K562 (cell line): ENCODE measurements around the gene ASB18. TPM values are rescaled to one million over a fixed set of nuclear protein-coding genes. Genes with fewer than 3 reads are reported as not detected.

Experiments used
- CTCFL ChIP-seq: IDR thresholded peaks from 2 replicates; pipeline ENCODE4 v1.6.1; 2011; ENCODE audit warnings: borderline replicate concordance, low read depth, mild to moderate bottlenecking, moderate library complexity, low read length; ENCODE audit not compliant: insufficient read depth, poor library complexity, severe bottlenecking
- REST ChIP-seq, 2 experiments: fragments of 450-650 bp; formaldehyde crosslinking in 1 of 2; IDR thresholded peaks; 2 replicates each; pipeline versions ENCODE4 v1.4.0 to v1.6.1; 2014 to 2020; ENCODE audit warnings: mild to moderate bottlenecking in 2 of 2, borderline replicate concordance in 1 of 2, low read depth in 1 of 2
- ZBTB7A ChIP-seq: IDR thresholded peaks from 2 replicates; pipeline ENCODE4 v1.6.1; 2011; ENCODE audit warnings: low read depth, mild to moderate bottlenecking, low read length, moderate library complexity, borderline replicate concordance; ENCODE audit not compliant: control insufficient read depth
- polyA plus RNA-seq, 8 experiments: library from polyadenylated mRNA; depleted of rRNA in 4 of 8; stranded (reverse) in 5 of 8; unstranded in 3 of 8; fragments of >200 nt; fragmentation: Nextera tagmentation in 2 of 8; fragmentation: Illumina TruSeq in 1 of 8; extraction: Ambion mirVana in 2 of 8; extraction: Trizol in 1 of 8; gene quantifications; 2 replicates each; pipeline versions ENCODE4 v1.2.1 to v1.2.3, GENCODE V29; 2011 to 2014; ENCODE audit warnings: inconsistent platforms in 1 of 8, missing spikeins in 1 of 8
- total RNA-seq, 7 experiments: library from RNA; depleted of rRNA in 6 of 7; stranded (reverse); fragments of >200 nt in 6 of 7; fragmentation: Illumina TruSeq in 2 of 7; extraction: Trizol in 2 of 7; gene quantifications; 2 replicates each; pipeline versions ENCODE4 v1.2.1 to v1.2.3, GENCODE V29; 2011 to 2021; ENCODE audit warnings: low replicate concordance in 1 of 7

ASB18 gene
- total and polyA plus RNA-seq, 9 of the 15 experiments (the other 6 are each of a cell fraction or from before 2014, with no cell fraction given): not detected

GRCh38 chr2:236256366-236256985 lies 7.7 kb downstream of the ASB18 start (continued):
- TF ChIP-seq CTCFL (no peak), REST (IDR thresholded peaks at IDR 0.05; ENCODE audit: borderline replicate concordance) (no peak), REST (CRISPR knock-in tag; IDR thresholded peaks at IDR 0.05; ENCODE audit: low read depth) (no peak), ZBTB7A (no peak)
